Right ventricle myocardium inferior (tissue), 1 donor: ENCODE measurements around the gene OR2A14. TPM values are rescaled to one million over a fixed set of nuclear protein-coding genes. Genes with fewer than 3 reads are reported as not detected.
"Not testable (repeated sequence)": the region's sequence is repeated elsewhere in the genome, so short reads cannot be mapped to it uniquely, and the experiment has no call there.

ENCODE experiments used
- ATAC-seq: fragments of 200-7000 bp; cut with Tn5 transposase; one replicate; pipeline ENCODE4 v1.9.1; 2020; ENCODE audit warnings: mild to moderate bottlenecking, moderate library complexity
- DNase-seq: peaks from one replicate; pipeline ENCODE4 v3.0.0; 2021; ENCODE audit errors: missing footprints
- intact Hi-C: fragments of 100-400 bp; cut with DNase I; formaldehyde crosslinking; loops from one replicate; pipeline ENCODE4 v1.11.0; 2022
- total RNA-seq: library from RNA; stranded (reverse); fragmentation: NEBNext Ultra II Directional; extraction: Animal tissue kit (Norgen Biotek cat#: 25700); gene quantifications from one replicate; pipeline ENCODE4 v1.2.1, GENCODE V29; 2021
- donor health status: DM: no; HTN: yes; CAD: no; lungs with severe emphysema.

The OR2A14 gene
- total RNA-seq, 1 donor from 2014 or later: not detected

- intact Hi-C loops: no loop called here
- DNase-seq (no peak), ATAC-seq (no peak)
These were observed 19.2 kb downstream of the OR2A14 start for GRCh38 chr7:144142187-144142586.

- intact Hi-C loops: no loop called here
- no peak for ATAC-seq
- no peak for DNase-seq
These were observed 21.4 kb downstream of the OR2A14 start for GRCh38 chr7:144144426-144144825.

DNA sequence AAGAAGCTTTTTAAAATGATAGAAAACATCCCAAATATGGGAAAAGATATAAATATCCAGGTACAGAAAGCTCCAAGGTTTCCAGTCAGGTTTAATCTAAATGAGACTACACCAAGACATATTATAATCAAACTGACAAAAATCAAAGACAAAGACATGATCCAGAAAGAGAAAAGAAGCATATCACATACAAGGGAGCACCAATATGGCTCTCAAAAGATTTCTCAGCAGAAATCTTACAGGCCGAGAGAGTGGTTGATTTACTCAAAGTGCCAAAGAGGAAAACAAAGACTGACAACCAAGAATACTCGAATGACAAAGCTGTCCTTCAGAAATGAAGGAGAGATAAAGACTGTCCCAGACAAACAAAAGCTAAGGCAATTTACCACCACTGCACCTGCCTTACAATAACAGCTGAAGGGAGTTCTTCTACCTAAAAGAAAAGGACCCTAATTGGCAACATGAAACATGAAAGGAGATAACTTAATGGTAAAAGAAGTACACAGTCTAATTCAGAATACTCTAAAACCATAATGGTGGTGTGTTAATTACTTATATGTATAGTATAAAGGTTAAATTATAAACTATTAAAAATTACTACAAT is 25.4 kb downstream of the OR2A14 start:
- intact Hi-C loops: no loop called here
- ATAC-seq (no peak), DNase-seq (no peak)

GRCh38 chr7:144158861-144159260 is 35.9 kb downstream of the OR2A14 start:
- no peak for DNase-seq
- no peak for ATAC-seq
- intact Hi-C loops: no loop called here

GRCh38 chr7:144164784-144165183 is 41.8 kb downstream of the OR2A14 start:
- intact Hi-C loops: no loop called here
- DNase-seq: no peak
- ATAC-seq: no peak

GRCh38 chr7:144171594-144172350 is 48.8 kb downstream of the OR2A14 start:
- ATAC-seq, DNase-seq, intact Hi-C loops: not testable (repeated sequence)

- intact Hi-C loops: no loop called here
- DNase-seq (no peak), ATAC-seq (no peak)
These were observed 51.6 kb downstream of the OR2A14 start for GRCh38 chr7:144174613-144175012.

DNA sequence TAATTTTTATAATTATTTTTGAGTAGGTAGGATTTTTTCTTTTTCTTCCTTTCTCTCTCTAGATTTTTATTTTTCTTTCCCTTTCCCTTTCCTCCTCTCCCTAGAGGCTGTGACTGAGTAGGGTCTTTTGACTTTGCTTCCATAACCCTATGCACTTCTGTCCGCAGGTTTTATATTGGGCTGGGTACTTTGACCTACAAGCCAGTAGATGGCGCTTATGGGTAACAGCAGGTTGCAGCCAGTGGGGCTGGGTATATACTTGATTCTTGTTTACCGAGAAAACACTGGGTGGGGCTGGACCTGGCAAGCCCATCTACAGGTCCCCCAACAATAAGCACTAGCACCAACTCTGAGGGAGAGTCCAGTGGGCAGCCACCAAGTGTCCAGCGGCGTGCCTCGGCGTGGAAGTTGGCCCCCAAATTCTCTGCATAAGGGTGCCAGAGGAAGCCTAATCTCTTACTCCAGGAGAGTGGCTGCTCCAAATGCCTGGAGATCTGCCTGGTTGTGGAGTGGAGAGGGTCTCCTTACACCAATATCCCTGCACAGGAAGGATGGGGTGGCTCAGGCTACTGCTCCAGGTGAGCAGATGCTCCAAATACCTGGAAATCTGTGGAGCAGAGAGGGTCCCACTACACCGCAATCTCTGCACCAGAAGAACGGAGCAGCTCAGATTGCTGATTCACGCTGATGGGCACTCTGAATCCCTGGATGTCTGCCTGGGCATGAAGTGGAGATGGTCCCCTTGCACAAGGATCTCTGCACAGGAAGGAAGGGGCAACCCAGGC is 55.6 kb downstream of the OR2A14 start:
- intact Hi-C loops, DNase-seq: not testable (repeated sequence)
- peak; percentile 59 for ATAC-seq

DNA sequence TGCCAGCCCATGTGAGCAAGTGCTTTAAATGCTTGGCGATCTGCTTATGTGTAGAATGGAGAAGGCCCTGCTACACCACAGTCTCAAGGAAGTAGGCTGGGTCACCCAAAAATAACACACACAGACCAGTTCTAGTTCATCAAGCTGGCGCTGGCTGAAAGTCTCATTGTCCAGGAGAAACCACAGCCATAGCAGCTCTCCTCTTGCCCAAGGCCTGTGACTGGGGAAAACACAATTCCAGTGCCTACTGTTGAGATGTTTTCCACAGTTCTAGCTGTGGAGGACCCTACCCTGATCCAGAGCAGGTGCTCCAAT is 56.1 kb downstream of the OR2A14 start:
- intact Hi-C loops: not testable (repeated sequence)

More for the DNA sequence above, 56.1 kb downstream of the OR2A14 start:
- not testable (repeated sequence) for ATAC-seq, DNase-seq

Other genes with a start within 250 kb of the OR2A14 start
- gene TCAF1, start 221.0 kb upstream of the OR2A14 start, total RNA-seq: 38.7 TPM
- not detected for gene OR2F2, start 187.9 kb upstream of the OR2A14 start, total RNA-seq
- not detected for gene OR2F1, start 168.3 kb upstream of the OR2A14 start, total RNA-seq
- not detected for gene OR6B1, start 122.9 kb upstream of the OR2A14 start, total RNA-seq
- gene OR2A5, start 74.2 kb upstream of the OR2A14 start, total RNA-seq: not detected
- not detected for gene OR2A25, start 53.4 kb upstream of the OR2A14 start, total RNA-seq
- gene OR2A12, start 36.9 kb upstream of the OR2A14 start, total RNA-seq: not detected
- not detected for gene OR2A2, start 13.6 kb upstream of the OR2A14 start, total RNA-seq
- gene CTAGE4, start 60.3 kb downstream of the OR2A14 start, total RNA-seq: 0.30 TPM
- gene ARHGEF35, start 72.7 kb downstream of the OR2A14 start, total RNA-seq: 0.87 TPM
- gene OR2A42, start 116.4 kb downstream of the OR2A14 start, total RNA-seq: not detected
- 0.22 TPM for gene OR2A7, start 141.6 kb downstream of the OR2A14 start, total RNA-seq
- 0.22 TPM for gene CTAGE8, start 146.1 kb downstream of the OR2A14 start, total RNA-seq
- gene OR2A1, start 189.2 kb downstream of the OR2A14 start, total RNA-seq: not detected
- gene ARHGEF5, start 232.2 kb downstream of the OR2A14 start, total RNA-seq: 2.4 TPM